ENCODE measurements around the gene PSME4.
A peak's percentile ranks its signal among the peaks of the same experiment; 100 is the strongest.

The PSME4 gene

GRCh38 chr2:53970724-53971602 lies at the start of gene PSME4:
TSS of gene PSME4 (minus strand) at chr2:53970993. CDS start at chr2:53970784, 209 bp downstream.
- peak; percentile 76 for DNase-seq

GRCh38 chr2:54015798-54016699 lies 45.3 kb upstream of the PSME4 start:
- peak; percentile 40 for DNase-seq

- no peak for DNase-seq
Measured at GRCh38 chr2:54013996-54014395, 43.2 kb upstream of the PSME4 start.

GRCh38 chr2:54012538-54013141 lies 41.8 kb upstream of the PSME4 start:
- DNase-seq: no peak

GRCh38 chr2:54009549-54009948 lies 38.8 kb upstream of the PSME4 start:
- DNase-seq: no peak

GRCh38 chr2:54008439-54008838 lies 37.6 kb upstream of the PSME4 start:
- DNase-seq: no peak

- no peak for DNase-seq
Measured at GRCh38 chr2:54000524-54000923, 29.7 kb upstream of the PSME4 start.

GRCh38 chr2:54000122-54000521 lies 29.3 kb upstream of the PSME4 start:
- DNase-seq: no peak

- no peak for DNase-seq
Measured at GRCh38 chr2:53998834-53999233, 28.0 kb upstream of the PSME4 start.

- DNase-seq: no peak
Measured at GRCh38 chr2:53994818-53995808, 24.3 kb upstream of the PSME4 start.

- DNase-seq: no peak
Measured at GRCh38 chr2:53991948-53992347, 21.2 kb upstream of the PSME4 start.

- no peak for DNase-seq
Measured at GRCh38 chr2:53989210-53989862, 18.5 kb upstream of the PSME4 start.

- DNase-seq: peak; percentile 78
Measured at GRCh38 chr2:53987336-53987921, 16.6 kb upstream of the PSME4 start.

GRCh38 chr2:53985646-53986045 lies 14.9 kb upstream of the PSME4 start:
- DNase-seq: no peak

GRCh38 chr2:53969968-53970723 lies 647 bp downstream of the PSME4 start:
- peak; percentile 55 for DNase-seq

GRCh38 chr2:53969285-53969967 lies 1.4 kb downstream of the PSME4 start:
- peak; percentile 47 for DNase-seq

GRCh38 chr2:53964987-53965687 lies 5.7 kb downstream of the PSME4 start:
- no peak for DNase-seq

GRCh38 chr2:53964257-53964952 lies 6.4 kb downstream of the PSME4 start:
- no peak for DNase-seq
